DND-41 (cell line): ENCODE measurements around the gene METRN.

ENCODE experiments used
- CTCF ChIP-seq: IDR thresholded peaks from 2 replicates; pipeline ENCODE4 v1.5.1; 2012; ENCODE audit warnings: borderline replicate concordance, low read length, moderate library complexity, mild to moderate bottlenecking; ENCODE audit not compliant: poor library complexity, severe bottlenecking; ENCODE audit errors: extremely low read depth
- EZH2 ChIP-seq: IDR thresholded peaks from 3 replicates; pipeline ENCODE4 v1.6.1; 2012; ENCODE audit warnings: borderline replicate concordance, low read depth, mild to moderate bottlenecking, moderate library complexity, low read length, inconsistent platforms; ENCODE audit not compliant: severe bottlenecking

GRCh38 chr16:698911-699671, 15.8 kb upstream of the METRN start:
- TF ChIP-seq CTCF (no peak), EZH2 (no peak)
